Testis (tissue), 2 donors: ENCODE measurements around the gene SMAD6.

Experiments used
- POLR2A ChIP-seq: fragments of 450-650 bp; IDR thresholded peaks from one replicate; pipeline ENCODE4 v1.6.1; 2017; ENCODE audit warnings: antibody characterized with exemption, mild to moderate bottlenecking, moderate library complexity
- TF ChIP-seq, protein P1 (sequence below), 3 experiments: fragments of 450-650 bp in 2 of 3; fragments of 200-600 bp in 1 of 3; sonication (generic) in 1 of 3; IDR thresholded peaks; one replicate each; pipeline ENCODE4 v1.5.1; 2016 to 2019; ENCODE audit warnings: antibody characterized with exemption in 3 of 3, mild to moderate bottlenecking in 2 of 3, moderate library complexity in 1 of 3

DNA sequence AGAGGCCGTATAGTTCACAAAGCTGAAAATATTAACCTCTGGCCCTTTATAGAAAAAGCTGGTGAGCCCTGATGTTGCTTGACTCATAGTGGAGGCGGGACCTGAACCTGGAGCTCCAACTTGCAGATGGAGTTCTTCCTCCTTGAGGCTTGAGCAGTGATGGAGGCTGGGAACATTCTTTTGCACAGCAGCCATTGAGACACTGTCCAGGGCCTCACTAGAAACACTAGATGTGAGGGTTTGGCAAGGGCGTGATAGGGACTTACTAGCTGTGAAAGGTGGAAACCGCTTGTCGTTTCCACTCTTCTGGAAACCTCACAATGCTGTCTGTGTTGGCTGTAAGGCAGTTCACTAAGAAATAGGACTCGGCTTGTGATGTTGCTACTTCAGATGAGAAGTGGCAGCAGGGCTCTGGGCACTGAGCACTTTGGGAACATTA, 12.5 kb downstream of the SMAD6 start:
- TF ChIP-seq POLR2A = no peak
- TF ChIP-seq, protein P1, sequence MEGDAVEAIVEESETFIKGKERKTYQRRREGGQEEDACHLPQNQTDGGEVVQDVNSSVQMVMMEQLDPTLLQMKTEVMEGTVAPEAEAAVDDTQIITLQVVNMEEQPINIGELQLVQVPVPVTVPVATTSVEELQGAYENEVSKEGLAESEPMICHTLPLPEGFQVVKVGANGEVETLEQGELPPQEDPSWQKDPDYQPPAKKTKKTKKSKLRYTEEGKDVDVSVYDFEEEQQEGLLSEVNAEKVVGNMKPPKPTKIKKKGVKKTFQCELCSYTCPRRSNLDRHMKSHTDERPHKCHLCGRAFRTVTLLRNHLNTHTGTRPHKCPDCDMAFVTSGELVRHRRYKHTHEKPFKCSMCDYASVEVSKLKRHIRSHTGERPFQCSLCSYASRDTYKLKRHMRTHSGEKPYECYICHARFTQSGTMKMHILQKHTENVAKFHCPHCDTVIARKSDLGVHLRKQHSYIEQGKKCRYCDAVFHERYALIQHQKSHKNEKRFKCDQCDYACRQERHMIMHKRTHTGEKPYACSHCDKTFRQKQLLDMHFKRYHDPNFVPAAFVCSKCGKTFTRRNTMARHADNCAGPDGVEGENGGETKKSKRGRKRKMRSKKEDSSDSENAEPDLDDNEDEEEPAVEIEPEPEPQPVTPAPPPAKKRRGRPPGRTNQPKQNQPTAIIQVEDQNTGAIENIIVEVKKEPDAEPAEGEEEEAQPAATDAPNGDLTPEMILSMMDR (IDR thresholded peaks at IDR 0.05) = no peak
